Omental fat pad (tissue), 4 donors: ENCODE data around the gene CMC1. TPM values are rescaled to one million over a fixed set of nuclear protein-coding genes. Genes with fewer than 3 reads are reported as not detected.

Experiments used
- ATAC-seq: fragments of 150-250 bp; one replicate; pipeline ENCODE4 v1.9.1; 2016; ENCODE audit warnings: mild to moderate bottlenecking, moderate library complexity; ENCODE audit not compliant: low FRiP score
- DNase-seq: peaks from one replicate; pipeline ENCODE4 v3.0.0-alpha.2; 2019; ENCODE audit warnings: low spot score
- CTCF ChIP-seq, 3 donors: fragments of 450-650 bp; IDR thresholded peaks; one replicate each; pipeline ENCODE4 v1.5.1; 2016 to 2017; ENCODE audit warnings: antibody characterized with exemption in 3 of 3, mild to moderate bottlenecking in 3 of 3, moderate library complexity in 2 of 3
- total RNA-seq, 4 donors: library from RNA; depleted of rRNA; stranded (reverse); fragments of >200 nt; gene quantifications; one replicate each; pipeline ENCODE4 v1.1.0, GENCODE V29; 2016

Gene CMC1
- total RNA-seq, 4 donors from 2014 or later = 6.0 to 15.8 (median 10.1) TPM

- DNase-seq (no peak), ATAC-seq (no peak)
- TF ChIP-seq CTCF (IDR thresholded peaks at IDR 0.05) = no peak
Measured at GRCh38 chr3:28295898-28296490, 54.6 kb downstream of the CMC1 start.

- ATAC-seq (no peak), DNase-seq (no peak)
- no peak for TF ChIP-seq CTCF (IDR thresholded peaks at IDR 0.05)
Measured at GRCh38 chr3:28299705-28300104, 58.3 kb downstream of the CMC1 start.

- ATAC-seq = no peak
- DNase-seq = no peak
- no peak for TF ChIP-seq CTCF (IDR thresholded peaks at IDR 0.05)
Measured at GRCh38 chr3:28300345-28300962, 59.0 kb downstream of the CMC1 start.

- no peak for DNase-seq
- TF ChIP-seq CTCF (IDR thresholded peaks at IDR 0.05) = no peak
- no peak for ATAC-seq
Measured at GRCh38 chr3:28301688-28302087, 60.3 kb downstream of the CMC1 start.

- ATAC-seq (no peak), DNase-seq (no peak)
- TF ChIP-seq CTCF (IDR thresholded peaks at IDR 0.05) = no peak
Measured at GRCh38 chr3:28308196-28308595, 66.8 kb downstream of the CMC1 start.

GRCh38 chr3:28315711-28316110 is 74.3 kb downstream of the CMC1 start:
- no peak for TF ChIP-seq CTCF (IDR thresholded peaks at IDR 0.05)
- DNase-seq = no peak
- no peak for ATAC-seq

GRCh38 chr3:28316226-28316625 is 74.8 kb downstream of the CMC1 start:
- no peak for TF ChIP-seq CTCF (IDR thresholded peaks at IDR 0.05)
- no peak for DNase-seq

More at GRCh38 chr3:28316226-28316625, 74.8 kb downstream of the CMC1 start:
- ATAC-seq = no peak
